Measurements from ENCODE around the gene ENDOV. TPM values are rescaled to one million over a fixed set of nuclear protein-coding genes. Genes with fewer than 3 reads are reported as not detected.

Gene ENDOV
- 10 to 100 TPM; 14.2 to 16.2 TPM for total RNA-seq

DNA sequence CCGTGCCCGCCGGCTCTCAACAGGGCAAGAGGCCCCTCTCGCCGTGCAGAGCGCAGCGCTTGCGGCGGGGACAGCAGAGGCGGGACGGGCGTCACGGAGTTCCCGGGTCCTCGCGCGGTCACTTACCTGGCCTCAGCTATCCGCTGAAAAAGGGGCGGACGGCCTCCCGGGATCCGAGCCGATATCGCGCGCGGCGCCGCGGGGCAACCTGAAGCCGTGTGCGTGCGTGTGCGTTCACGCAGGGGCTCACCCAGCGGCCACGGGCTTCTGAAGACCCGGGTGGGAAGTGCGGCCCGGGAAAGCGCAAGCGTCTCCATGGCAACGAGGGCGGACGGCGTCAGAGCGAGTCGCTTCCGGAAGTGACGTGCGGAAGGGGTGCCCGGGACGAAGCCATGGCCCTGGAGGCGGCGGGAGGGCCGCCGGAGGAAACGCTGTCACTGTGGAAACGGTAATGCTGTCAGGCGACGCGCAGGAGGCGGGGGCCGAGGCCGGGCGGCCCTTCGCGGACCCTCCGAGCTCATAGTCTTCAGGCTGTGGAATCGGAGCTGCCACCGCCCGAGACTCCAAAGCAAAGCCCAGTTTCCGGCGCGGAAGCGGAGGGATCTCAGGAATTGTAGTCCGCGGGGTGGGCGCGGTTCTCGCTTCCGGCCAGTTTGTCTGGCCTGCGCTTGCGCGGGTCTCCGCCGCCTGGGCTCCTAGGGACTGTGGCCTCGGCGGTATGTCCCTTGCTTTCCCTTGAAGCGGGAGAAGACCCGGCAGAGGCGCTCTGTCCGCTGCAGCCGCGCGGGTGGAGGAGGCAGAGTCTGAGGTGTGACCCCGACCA lies at the start of gene ENDOV:
TSS of gene ENDOV (plus strand) at position 365 of the 823 bp plus-strand sequence. CDS start at position 393, 28 bp downstream.
- DNase-seq = peak; percentile 93

DNA sequence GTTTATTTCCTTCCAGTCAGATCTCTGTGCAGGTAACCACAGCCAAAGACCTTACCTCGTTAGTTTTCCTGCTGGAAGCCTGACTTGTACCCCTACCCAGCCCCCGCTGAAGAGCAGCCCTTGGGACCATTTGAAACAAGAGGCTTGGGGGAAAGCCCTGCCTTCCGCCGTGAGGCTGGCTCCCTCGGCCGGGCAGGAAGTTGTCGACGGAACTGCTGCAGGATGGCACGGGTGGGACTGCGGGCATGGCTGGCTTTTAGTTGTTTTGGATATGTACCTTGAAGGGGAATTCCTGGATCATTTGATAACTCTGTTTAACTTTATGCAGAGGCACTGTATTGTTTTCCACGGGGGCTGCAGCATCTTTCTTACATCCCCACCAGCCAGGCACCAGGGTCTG lies 49.0 kb upstream of the ENDOV start:
- peaks cover 94% of the 10 kb centered on the region for H3K36me3 Mint-ChIP-seq (ENCODE audit: low read depth)

More for the DNA sequence above, at the start of gene ENDOV:
- Mint-ChIP-seq H3K27ac (peak within 1 kb of the TSS; percentile 61), H3K27me3 (peaks cover 25% of the 10 kb centered on the region), H3K9me3 (no peaks in the 10 kb centered on the region), H3K36me3 (ENCODE audit: low read depth) (peaks cover 3% of the 10 kb centered on the region), H3K4me1 (peaks cover 24% of the 10 kb centered on the region), H3K4me3 (peak within 1 kb of the TSS; percentile 82)
- ChIA-PET CTCF (interaction anchor here (0.9 to 1.5 kb wide), 3 partner anchors 12 to 808 kb away, joined by 3 to 5 read pairs (median 3); partner anchors contain the start of genes CEP131 and GAA), POLR2A (interaction anchor here (0.9 to 1.9 kb wide), 5 partner anchors 9 to 523 kb away, joined by 3 to 6 read pairs (median 3); no protein-coding TSS in a partner anchor)

DNA sequence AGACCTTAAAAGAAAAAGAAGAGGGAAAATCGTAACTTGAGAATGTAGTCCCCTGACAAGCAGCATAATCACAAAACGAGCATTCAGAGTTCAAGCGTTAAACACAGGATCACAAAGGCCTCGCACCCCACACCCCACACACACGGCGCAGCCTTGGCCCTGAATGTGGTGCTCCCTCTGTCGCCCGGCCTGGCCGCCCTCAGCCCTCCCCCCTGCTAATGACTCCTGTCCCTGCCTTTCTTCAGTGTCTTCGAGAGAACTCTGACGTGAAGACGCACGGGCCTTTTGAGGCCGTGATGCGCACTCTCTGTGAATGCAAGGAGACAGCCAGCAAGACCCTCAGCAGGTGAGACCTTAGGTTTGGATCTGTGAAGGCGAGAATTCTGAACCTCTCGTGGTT lies 47.5 kb upstream of the ENDOV start:
- H3K4me1 Mint-ChIP-seq = peaks cover 1% of the 10 kb centered on the region

More for the DNA sequence above, 49.0 kb upstream of the ENDOV start:
- no peak for DNase-seq
- POLR2A ChIA-PET = interaction anchor here (1.2 kb wide), 1 partner anchor 11 kb away, joined by 5 read pairs; no protein-coding TSS in a partner anchor
- CTCF ChIA-PET = no interaction called here
- H3K27ac Mint-ChIP-seq = no peak overlapping the region
- H3K9me3 Mint-ChIP-seq = no peaks in the 10 kb centered on the region
- H3K4me3 Mint-ChIP-seq = no peak overlapping the region
- H3K27me3 Mint-ChIP-seq = no peaks in the 10 kb centered on the region
- H3K4me1 Mint-ChIP-seq = peaks cover 1% of the 10 kb centered on the region

DNA sequence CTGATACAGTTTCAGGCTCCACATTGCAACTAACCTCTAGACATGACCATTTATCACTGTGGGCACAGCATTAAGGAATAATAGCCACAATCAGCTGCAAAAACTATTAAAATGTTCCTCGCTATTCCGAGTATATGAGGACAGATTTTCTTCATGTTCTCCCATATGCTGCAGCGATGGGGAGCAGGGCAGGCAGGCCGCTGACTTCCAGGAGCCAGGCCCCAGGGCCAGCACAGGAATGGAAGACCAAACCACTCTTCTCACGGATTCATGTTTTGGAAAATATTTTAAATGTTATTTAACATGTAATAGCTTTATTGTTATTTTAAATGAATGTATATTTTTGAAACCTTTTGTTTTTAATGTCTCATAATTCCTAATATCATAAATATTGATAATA lies 43.8 kb upstream of the ENDOV start:
- Mint-ChIP-seq H3K4me1 (peaks cover 3% of the 10 kb centered on the region), H3K27ac (no peak overlapping the region), H3K9me3 (no peaks in the 10 kb centered on the region), H3K36me3 (ENCODE audit: low read depth) (peaks cover 92% of the 10 kb centered on the region), H3K4me3 (no peak overlapping the region), H3K27me3 (no peaks in the 10 kb centered on the region)
- ChIA-PET POLR2A (interaction anchor here (0.9 to 1.7 kb wide), 5 partner anchors 10 to 21 kb away, joined by 3 to 10 read pairs (median 3); no protein-coding TSS in a partner anchor), CTCF (interaction anchor here (1.0 kb wide), 1 partner anchor 222 kb away, joined by 4 read pairs; no protein-coding TSS in a partner anchor)
- DNase-seq = no peak

More for the DNA sequence above, 47.5 kb upstream of the ENDOV start:
- DNase-seq = no peak
- POLR2A ChIA-PET = interaction anchor here (1.4 kb wide), 1 partner anchor 11 kb away, joined by 3 read pairs; no protein-coding TSS in a partner anchor
- Mint-ChIP-seq H3K36me3 (ENCODE audit: low read depth) (peaks cover 93% of the 10 kb centered on the region), H3K27me3 (no peaks in the 10 kb centered on the region), H3K9me3 (no peaks in the 10 kb centered on the region), H3K4me3 (no peak overlapping the region), H3K27ac (no peak overlapping the region)
- CTCF ChIA-PET = no interaction called here

DNA sequence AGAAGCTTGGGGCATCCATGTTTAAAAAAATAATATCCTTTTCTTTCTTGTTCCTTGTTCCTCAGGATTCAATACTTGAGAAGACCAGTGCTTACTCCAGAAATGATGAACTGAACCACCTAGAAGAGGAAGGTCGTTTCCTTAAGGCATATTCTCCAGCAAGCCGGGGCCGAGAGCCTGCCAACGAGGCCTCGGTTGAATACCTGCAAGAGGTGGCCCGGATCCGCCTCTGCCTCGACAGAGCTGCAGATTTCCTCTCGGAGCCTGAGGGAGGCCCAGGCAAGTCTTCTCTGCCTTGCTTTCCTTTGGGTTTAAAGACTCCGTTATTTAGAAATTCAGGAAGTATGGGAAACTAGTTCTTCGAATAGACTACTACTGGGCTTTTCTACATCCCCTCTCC lies 42.5 kb upstream of the ENDOV start:
- no peak overlapping the region for H3K4me3 Mint-ChIP-seq
- ChIA-PET POLR2A (no interaction called here), CTCF (no interaction called here)
- peaks cover 93% of the 10 kb centered on the region for H3K36me3 Mint-ChIP-seq (ENCODE audit: low read depth)
- H3K9me3 Mint-ChIP-seq = no peaks in the 10 kb centered on the region
- peaks cover 3% of the 10 kb centered on the region for H3K4me1 Mint-ChIP-seq
- no peak for DNase-seq
- no peaks in the 10 kb centered on the region for H3K27me3 Mint-ChIP-seq
- H3K27ac Mint-ChIP-seq = no peak overlapping the region

DNA sequence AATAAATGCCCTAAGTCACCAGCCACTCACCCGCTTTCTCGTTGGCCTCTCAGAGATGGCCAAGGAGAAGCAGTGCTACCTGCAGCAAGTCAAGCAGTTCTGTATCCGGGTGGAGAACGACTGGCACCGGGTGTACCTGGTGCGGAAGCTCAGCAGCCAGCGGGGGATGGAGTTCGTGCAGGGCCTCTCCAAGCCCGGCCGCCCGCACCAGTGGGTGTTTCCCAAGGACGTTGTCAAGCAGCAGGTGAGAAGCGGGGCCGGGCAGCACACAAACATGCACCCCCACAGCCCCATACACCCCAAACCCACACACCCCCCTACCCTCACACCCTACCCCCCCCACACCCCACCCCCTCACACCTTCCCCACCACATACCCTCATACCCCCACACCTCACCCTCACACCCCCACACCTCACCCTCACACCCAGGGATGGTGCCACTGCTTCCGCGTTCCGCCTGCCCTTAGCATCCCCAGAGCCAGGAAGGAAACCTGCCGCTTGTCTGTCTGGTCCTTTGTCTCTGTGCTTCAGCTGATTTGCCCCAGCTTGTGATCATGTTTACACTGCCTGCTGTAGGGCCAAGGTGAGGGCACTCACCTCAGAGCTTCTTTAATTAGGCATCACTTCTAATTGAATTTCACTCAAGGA lies 41.9 kb upstream of the ENDOV start:
- no peak overlapping the region for H3K27ac Mint-ChIP-seq
- H3K9me3 Mint-ChIP-seq = no peaks in the 10 kb centered on the region
- ChIA-PET POLR2A (interaction anchor here (1.3 to 2.0 kb wide), 2 partner anchors 12 to 18 kb away, joined by 3 to 6 read pairs; no protein-coding TSS in a partner anchor), CTCF (no interaction called here)
- H3K4me1 Mint-ChIP-seq = peaks cover 3% of the 10 kb centered on the region
- no peaks in the 10 kb centered on the region for H3K27me3 Mint-ChIP-seq
- no peak for DNase-seq
- peaks cover 93% of the 10 kb centered on the region for H3K36me3 Mint-ChIP-seq (ENCODE audit: low read depth)
- no peak overlapping the region for H3K4me3 Mint-ChIP-seq

DNA sequence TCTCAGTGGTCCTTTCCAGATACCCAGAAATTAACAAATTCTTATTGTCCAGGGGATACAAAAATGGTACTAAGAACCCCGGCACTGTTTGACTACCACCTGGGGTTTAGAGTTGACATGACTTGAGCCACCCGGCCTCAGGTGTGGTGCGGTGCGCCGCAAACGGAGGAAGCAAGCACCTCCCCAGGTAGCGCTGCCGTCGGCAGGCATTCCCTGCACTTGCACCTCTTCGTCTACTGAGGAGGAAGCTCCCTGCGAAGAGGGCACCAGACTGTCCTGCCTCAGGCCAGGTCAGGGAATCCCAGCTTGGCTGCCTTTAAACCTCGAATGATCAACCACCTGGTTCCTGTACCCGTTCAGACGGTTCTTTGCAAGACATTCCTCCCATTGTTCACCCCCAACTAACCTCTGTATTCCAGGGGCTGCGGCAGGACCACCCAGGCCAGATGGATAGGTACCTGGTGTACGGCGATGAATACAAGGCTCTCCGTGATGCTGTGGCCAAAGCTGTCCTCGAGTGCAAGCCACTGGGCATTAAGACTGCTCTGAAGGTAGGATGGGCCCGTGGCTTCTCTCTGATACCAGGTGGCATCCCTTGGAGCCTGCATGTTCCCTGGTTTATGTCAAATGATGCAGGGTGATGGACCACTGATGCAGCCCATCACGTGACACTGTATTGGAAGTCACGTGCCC lies 40.8 kb upstream of the ENDOV start:
- POLR2A ChIA-PET = interaction anchor here (0.8 to 2.0 kb wide), 4 partner anchors 11 to 21 kb away, joined by 3 to 6 read pairs (median 3); no protein-coding TSS in a partner anchor
- H3K4me1 Mint-ChIP-seq = peaks cover 3% of the 10 kb centered on the region
- H3K27ac Mint-ChIP-seq = no peak overlapping the region
- no peaks in the 10 kb centered on the region for H3K9me3 Mint-ChIP-seq
- no peak for DNase-seq
- no peak overlapping the region for H3K4me3 Mint-ChIP-seq
- H3K36me3 Mint-ChIP-seq (ENCODE audit: low read depth) = peaks cover 95% of the 10 kb centered on the region
- no peaks in the 10 kb centered on the region for H3K27me3 Mint-ChIP-seq
- CTCF ChIA-PET = no interaction called here

DNA sequence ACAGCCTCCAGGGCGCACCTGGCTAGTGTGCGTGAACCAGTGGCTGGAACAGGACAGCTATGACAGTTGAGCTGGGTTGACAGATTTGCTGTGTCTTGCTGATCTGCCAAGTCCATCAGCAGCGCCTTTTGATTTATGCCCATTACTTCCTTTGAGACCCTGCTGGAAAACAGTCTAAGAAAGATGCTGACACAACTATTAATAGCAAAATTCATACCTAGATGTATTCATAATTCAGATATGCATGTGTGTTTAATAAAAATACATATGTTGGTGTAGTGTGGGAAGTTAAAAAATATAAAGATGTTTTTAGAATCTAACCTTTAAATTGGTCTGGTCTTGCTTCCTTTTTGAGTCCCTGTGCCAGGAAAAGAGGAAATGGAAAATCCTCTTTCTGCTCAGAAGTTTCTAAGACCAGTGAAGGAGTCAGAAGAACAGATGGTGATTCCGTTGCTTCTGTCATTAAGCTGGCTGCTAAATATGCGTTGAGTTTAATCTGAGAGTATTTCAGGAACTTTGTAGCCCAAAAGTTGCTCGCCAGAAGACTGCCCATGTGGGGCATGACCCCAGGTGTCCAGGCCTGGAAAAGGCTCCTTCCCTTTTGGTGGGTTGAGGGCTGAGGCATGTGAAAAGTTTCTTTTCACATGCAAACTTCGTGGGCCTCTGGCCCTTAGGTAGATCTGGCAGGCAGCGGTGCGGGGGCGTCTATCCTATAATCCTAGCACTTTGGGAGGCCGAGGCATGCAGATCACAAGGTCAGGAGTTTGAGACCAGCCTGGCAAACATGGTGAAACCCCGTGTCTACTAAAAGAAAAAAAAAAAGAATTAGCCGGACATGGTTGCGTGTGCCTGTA lies 40.0 kb upstream of the ENDOV start:
- H3K27me3 Mint-ChIP-seq = no peaks in the 10 kb centered on the region
- CTCF ChIA-PET = no interaction called here
- no peak overlapping the region for H3K4me3 Mint-ChIP-seq
- POLR2A ChIA-PET = interaction anchor here (0.9 to 2.6 kb wide), 4 partner anchors 10 to 15 kb away, joined by 3 to 12 read pairs (median 4); no protein-coding TSS in a partner anchor
- peaks cover 95% of the 10 kb centered on the region for H3K36me3 Mint-ChIP-seq (ENCODE audit: low read depth)
- DNase-seq = no peak
- no peaks in the 10 kb centered on the region for H3K9me3 Mint-ChIP-seq
- H3K4me1 Mint-ChIP-seq = peaks cover 2% of the 10 kb centered on the region
- H3K27ac Mint-ChIP-seq = no peak overlapping the region

DNA sequence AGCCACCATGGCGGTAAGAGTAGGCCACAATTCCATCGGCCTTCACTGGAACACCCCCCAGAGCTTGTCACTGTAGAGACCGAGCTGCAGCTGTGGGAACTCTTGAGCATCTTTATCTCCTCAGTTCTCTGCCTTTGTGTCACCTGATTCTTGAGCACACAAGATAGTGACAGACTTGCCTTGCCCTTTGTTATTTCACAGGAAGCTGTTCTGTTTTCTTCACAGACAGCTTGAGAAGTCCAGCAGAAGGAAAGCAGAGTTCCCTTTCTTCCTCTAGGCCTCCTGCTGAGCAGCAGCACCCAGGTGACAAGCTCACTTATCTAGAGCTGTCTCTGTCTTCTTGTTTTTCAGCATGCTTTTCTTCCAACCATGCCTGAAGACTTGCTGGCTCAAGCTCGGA lies 38.4 kb upstream of the ENDOV start:
- no peaks in the 10 kb centered on the region for H3K27me3 Mint-ChIP-seq
- DNase-seq = no peak
- H3K27ac Mint-ChIP-seq = peak overlapping the region; percentile 54
- H3K4me3 Mint-ChIP-seq = no peak overlapping the region
- peaks cover 6% of the 10 kb centered on the region for H3K4me1 Mint-ChIP-seq
- ChIA-PET POLR2A (interaction anchor here (0.8 to 2.6 kb wide), 5 partner anchors 8 to 69 kb away, joined by 3 to 12 read pairs (median 5); no protein-coding TSS in a partner anchor), CTCF (no interaction called here)
- peaks cover 97% of the 10 kb centered on the region for H3K36me3 Mint-ChIP-seq (ENCODE audit: low read depth)
- H3K9me3 Mint-ChIP-seq = no peaks in the 10 kb centered on the region

DNA sequence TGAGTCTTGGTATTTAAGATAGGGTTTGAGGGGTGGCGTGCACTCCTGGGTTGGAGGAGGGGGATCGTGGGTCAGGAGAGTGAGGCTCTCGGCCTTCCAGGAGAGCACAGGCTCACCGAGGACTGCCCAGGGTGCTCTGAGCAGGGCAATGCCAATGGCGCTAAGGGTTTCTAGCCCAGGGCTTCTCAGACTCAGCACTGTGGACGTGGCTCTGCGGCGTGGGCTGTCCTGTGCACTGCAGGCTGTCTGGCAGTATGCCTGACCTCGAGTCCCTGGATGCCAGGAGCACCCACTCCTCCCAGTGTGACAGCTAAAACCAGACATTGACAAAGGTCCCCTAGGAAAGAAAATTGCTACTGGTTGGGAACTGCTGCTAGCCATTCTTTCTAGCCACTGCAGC lies 37.2 kb upstream of the ENDOV start:
- POLR2A ChIA-PET = interaction anchor here (0.7 to 2.6 kb wide), 6 partner anchors 9 to 18 kb away, joined by 3 to 12 read pairs (median 4); no protein-coding TSS in a partner anchor
- Mint-ChIP-seq H3K36me3 (ENCODE audit: low read depth) (peaks cover 96% of the 10 kb centered on the region), H3K27ac (no peak overlapping the region), H3K4me3 (no peak overlapping the region), H3K9me3 (no peaks in the 10 kb centered on the region), H3K4me1 (peaks cover 6% of the 10 kb centered on the region), H3K27me3 (no peaks in the 10 kb centered on the region)
- no peak for DNase-seq
- CTCF ChIA-PET = no interaction called here

DNA sequence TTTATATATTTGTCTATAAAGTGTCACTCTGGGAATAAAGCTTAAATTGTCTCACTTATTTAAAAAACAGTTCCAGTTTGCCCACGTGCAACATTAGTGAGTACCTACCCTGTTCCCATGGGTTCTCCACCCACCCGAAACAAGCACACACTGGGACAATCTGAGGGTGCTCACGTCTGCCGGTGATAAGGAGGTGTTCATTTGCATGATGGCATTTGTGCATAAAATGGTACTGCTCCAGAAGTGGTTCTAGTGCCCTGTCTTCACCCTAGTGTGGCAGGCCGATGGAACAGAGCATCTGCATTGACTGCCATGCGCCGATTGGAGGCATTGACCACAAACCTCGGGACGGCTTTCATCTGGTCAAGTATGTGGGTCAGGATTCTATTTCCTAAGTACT lies 35.6 kb upstream of the ENDOV start:
- ChIA-PET CTCF (no interaction called here), POLR2A (interaction anchor here (1.5 kb wide), 1 partner anchor 33 kb away, joined by 6 read pairs; no protein-coding TSS in a partner anchor)
- no peak overlapping the region for H3K4me3 Mint-ChIP-seq
- DNase-seq = no peak
- no peaks in the 10 kb centered on the region for H3K27me3 Mint-ChIP-seq
- H3K27ac Mint-ChIP-seq = peak overlapping the region; percentile 26
- peaks cover 98% of the 10 kb centered on the region for H3K36me3 Mint-ChIP-seq (ENCODE audit: low read depth)
- H3K4me1 Mint-ChIP-seq = peaks cover 10% of the 10 kb centered on the region
- H3K9me3 Mint-ChIP-seq = no peaks in the 10 kb centered on the region

DNA sequence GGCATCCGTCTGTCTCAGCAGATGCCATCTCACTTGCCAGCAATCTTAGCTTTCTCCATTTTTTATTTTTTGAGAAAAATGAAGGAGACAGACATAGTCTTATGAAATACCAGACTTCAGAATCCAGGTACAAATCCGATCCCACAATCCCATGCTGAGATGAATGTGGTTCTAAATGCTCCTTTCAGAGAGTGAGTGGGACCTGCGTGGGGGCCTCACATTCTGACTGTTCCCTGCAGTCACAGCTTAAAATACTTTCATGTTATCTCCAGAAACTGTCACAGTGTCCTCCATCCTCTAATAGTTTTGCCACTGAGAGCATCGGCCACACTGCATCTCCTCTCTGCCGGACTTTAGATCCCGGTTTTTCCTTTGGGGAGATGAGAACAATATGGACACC lies 34.9 kb upstream of the ENDOV start:
- H3K36me3 Mint-ChIP-seq (ENCODE audit: low read depth) = peaks cover 98% of the 10 kb centered on the region
- no peak overlapping the region for H3K27ac Mint-ChIP-seq
- DNase-seq = no peak
- H3K27me3 Mint-ChIP-seq = no peaks in the 10 kb centered on the region
- H3K4me3 Mint-ChIP-seq = no peak overlapping the region
- H3K9me3 Mint-ChIP-seq = no peaks in the 10 kb centered on the region
- CTCF ChIA-PET = no interaction called here
- H3K4me1 Mint-ChIP-seq = peaks cover 13% of the 10 kb centered on the region
- POLR2A ChIA-PET = interaction anchor here (1.5 kb wide), 1 partner anchor 34 kb away, joined by 6 read pairs; no protein-coding TSS in a partner anchor

Measured in activated CD4-positive, alpha-beta memory T cell treated with anti-CD3 and anti-CD28 coated beads, Interleukin-2, amount 10 ng/mL, durations not matched to agents 7 days and 5 days (primary cell).